VCaP (cell line): Measurements from ENCODE around the gene ELL2.
A peak's percentile ranks its signal among the peaks of the same experiment; 100 is the strongest.

Source experiments
- H3K27ac ChIP-seq: fragments of 450-650 bp; 2 replicates; pipeline ENCODE4 v1.5.1; 2017
- CTCF ChIP-seq: fragments of 450-650 bp; conservative IDR thresholded peaks from 2 replicates; pipeline ENCODE4 v1.5.1; 2017; ENCODE audit warnings: mild to moderate bottlenecking, moderate library complexity

The ELL2 gene

DNA sequence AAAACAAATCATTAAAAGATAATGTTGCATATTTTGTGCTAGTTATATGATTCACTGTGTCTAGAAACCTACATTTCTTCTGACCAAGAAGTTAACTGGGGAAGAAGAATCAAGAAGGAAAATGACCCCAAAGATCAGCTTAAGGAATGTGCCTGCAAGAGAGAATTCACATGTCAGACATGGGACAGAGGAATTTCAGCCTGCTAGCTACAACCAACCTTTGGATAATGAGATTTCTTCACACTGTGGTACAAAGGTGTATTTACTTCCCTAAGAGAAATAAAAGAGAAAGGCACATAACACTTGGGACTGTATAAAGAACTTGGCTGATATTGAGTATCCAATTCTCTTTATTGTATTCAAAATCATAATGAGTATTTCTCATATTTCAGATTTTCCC, 39.6 kb upstream of the ELL2 start:
- no peak overlapping the region for H3K27ac ChIP-seq
- TF ChIP-seq CTCF = no peak

DNA sequence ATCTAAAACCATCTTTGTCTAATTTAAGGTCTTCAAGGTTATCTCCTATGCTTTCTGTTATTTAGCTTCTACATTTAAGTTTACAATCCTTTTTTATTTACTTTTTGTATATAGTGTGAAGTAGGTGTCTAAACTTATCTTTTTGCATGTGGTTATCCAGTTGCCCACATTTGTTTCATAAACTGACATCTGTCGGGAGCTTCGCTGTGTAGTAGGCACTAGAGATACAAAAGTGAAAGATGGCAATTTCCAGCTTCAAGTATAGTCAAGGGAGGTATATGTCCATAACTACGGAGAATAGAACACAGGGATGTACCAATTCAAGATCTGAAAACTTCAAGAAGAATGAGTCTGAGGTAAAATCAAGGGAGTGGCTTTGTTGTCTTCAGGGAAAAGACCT, 38.7 kb upstream of the ELL2 start:
- TF ChIP-seq CTCF = no peak
- H3K27ac ChIP-seq = no peak overlapping the region

DNA sequence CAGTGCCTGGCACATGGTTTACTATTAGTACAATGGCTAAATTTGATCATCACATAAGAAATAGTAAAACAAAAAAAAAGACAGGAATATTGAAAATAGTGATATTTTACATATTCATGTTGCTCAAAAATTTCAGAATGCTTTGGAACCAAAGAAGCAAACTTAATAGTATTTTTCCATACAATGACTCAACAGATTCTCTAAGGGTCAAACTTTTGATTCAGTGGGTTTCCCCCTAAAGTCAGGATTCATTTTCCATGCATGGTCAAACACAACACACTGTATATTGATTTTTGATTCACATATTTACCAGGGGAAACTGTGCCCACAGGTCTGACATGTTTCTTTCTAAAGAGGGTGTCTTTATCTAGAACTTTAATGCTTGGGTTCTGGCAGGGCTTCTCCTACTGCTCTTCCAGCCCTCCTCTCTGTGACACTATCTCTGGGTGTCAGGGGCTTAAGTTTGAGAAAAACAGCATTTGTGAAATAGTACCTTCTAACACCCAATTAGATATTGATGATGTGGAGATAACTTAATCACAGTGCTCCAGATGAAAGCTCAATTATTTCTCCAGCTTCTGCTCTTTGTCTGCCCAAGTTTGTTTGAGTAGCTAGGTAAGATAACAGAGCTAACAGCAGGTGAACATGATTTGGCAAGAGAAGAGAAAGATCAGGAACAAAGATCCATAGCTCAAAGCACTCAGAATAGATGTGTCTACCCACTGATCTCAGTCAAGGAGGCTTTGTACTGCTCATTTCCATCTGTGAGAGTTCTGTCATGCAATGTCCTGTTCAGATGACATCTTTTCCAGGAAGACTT, 35.5 kb upstream of the ELL2 start:
- peak overlapping the region; percentile 56 for H3K27ac ChIP-seq
- TF ChIP-seq CTCF = no peak

- no peak for TF ChIP-seq CTCF
- peak overlapping the region; percentile 62 for H3K27ac ChIP-seq
Observed at GRCh38 chr5:95995962-95996489, 34.4 kb upstream of the ELL2 start.

DNA sequence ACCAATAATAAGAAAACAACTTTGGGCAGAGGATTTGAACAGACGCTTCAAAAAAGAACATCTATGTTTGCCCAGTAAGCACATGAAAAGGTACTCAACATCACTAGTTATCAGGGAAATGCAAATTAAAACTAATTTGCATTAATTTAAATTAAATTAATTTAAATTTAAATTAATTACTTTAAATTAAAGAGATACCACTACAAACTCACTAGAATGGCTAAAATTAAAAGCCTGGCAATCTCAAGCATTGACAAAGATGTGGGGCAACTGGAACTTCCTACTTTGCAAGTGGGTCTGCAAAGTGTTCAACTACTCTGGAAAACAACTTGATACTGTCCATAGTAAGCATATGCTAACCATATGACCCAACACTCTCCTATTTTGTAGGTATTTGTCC, 32.1 kb upstream of the ELL2 start:
- TF ChIP-seq CTCF = no peak
- H3K27ac ChIP-seq = peak overlapping the region; percentile 62

GRCh38 chr5:95993266-95993665, 31.6 kb upstream of the ELL2 start:
- TF ChIP-seq CTCF = no peak

GRCh38 chr5:95989283-95990048, 27.8 kb upstream of the ELL2 start:
- no peak for TF ChIP-seq CTCF
- H3K27ac ChIP-seq = peak overlapping the region; percentile 86

More at GRCh38 chr5:95993266-95993665, 31.6 kb upstream of the ELL2 start:
- no peak overlapping the region for H3K27ac ChIP-seq
